Measurements from ENCODE around the gene RUNX1.

RUNX1 gene

GRCh38 chr21:34782506-34783360, 266.4 kb downstream of the RUNX1 start:
- DNase-seq (ENCODE audit: low spot score) = no peak

GRCh38 chr21:34781526-34781925, 267.6 kb downstream of the RUNX1 start:
- no peak for DNase-seq (ENCODE audit: low spot score)

- no peak for DNase-seq (ENCODE audit: low spot score)
Observed at GRCh38 chr21:34779860-34780259, 269.2 kb downstream of the RUNX1 start.

- no peak for DNase-seq (ENCODE audit: low spot score)
Observed at GRCh38 chr21:34775793-34776192, 273.3 kb downstream of the RUNX1 start.

GRCh38 chr21:34774750-34775149, 274.4 kb downstream of the RUNX1 start:
- no peak for DNase-seq (ENCODE audit: low spot score)

- DNase-seq (ENCODE audit: low spot score) = no peak
Observed at GRCh38 chr21:34771512-34772028, 277.5 kb downstream of the RUNX1 start.

GRCh38 chr21:34770576-34770975, 278.5 kb downstream of the RUNX1 start:
- DNase-seq (ENCODE audit: low spot score) = no peak

GRCh38 chr21:34768326-34768725, 280.8 kb downstream of the RUNX1 start:
- no peak for DNase-seq (ENCODE audit: low spot score)

- DNase-seq (ENCODE audit: low spot score) = no peak
Observed at GRCh38 chr21:34766862-34767261, 282.2 kb downstream of the RUNX1 start.

GRCh38 chr21:34765619-34766018, 283.5 kb downstream of the RUNX1 start:
- DNase-seq (ENCODE audit: low spot score) = no peak

- DNase-seq (ENCODE audit: low spot score) = no peak
Observed at GRCh38 chr21:34764715-34765284, 284.3 kb downstream of the RUNX1 start.

GRCh38 chr21:34762786-34763185, 286.3 kb downstream of the RUNX1 start:
- no peak for DNase-seq (ENCODE audit: low spot score)

- no peak for DNase-seq (ENCODE audit: low spot score)
Observed at GRCh38 chr21:34761758-34762330, 287.3 kb downstream of the RUNX1 start.

GRCh38 chr21:34754690-34755647, 294.1 kb downstream of the RUNX1 start:
- DNase-seq (ENCODE audit: low spot score) = no peak

GRCh38 chr21:34748862-34749261, 300.2 kb downstream of the RUNX1 start:
- no peak for DNase-seq (ENCODE audit: low spot score)

- peak; percentile 58 for DNase-seq (ENCODE audit: low spot score)
Observed at GRCh38 chr21:34745557-34746255, 303.4 kb downstream of the RUNX1 start.

GRCh38 chr21:34744801-34745200, 304.3 kb downstream of the RUNX1 start:
- DNase-seq (ENCODE audit: low spot score) = no peak

- DNase-seq (ENCODE audit: low spot score) = no peak
Observed at GRCh38 chr21:34743831-34744230, 305.3 kb downstream of the RUNX1 start.

- DNase-seq (ENCODE audit: low spot score) = no peak
Observed at GRCh38 chr21:34743285-34743684, 305.8 kb downstream of the RUNX1 start.

GRCh38 chr21:34740198-34740597, 308.9 kb downstream of the RUNX1 start:
- DNase-seq (ENCODE audit: low spot score) = no peak

Data from D341Med (cell line).